Stimulated activated CD8-positive, alpha-beta memory T cell treated with anti-CD3 and anti-CD28 coated beads, Interleukin-15, amount 100 ng/mL, for 4 hours (primary cell): ENCODE measurements around the gene HSPA2.

Experiments used
- DNase-seq, 2 donors: peaks; one replicate each; pipeline ENCODE4 v3.0.0-alpha.2; 2020; ENCODE audit warnings: low read depth in 2 of 2

HSPA2 gene

GRCh38 chr14:64540208-64541202 lies at the start of gene HSPA2:
HSPA2 (plus strand) TSS chr14:64540741; CDS start chr14:64540850, 109 bp downstream.
- peak; percentile 84 to 87 for DNase-seq

- no peak for DNase-seq
Measured at GRCh38 chr14:64491637-64492036, 48.9 kb upstream of the HSPA2 start.

- DNase-seq: no peak
Measured at GRCh38 chr14:64493455-64493854, 47.1 kb upstream of the HSPA2 start.

- DNase-seq: no peak
Measured at GRCh38 chr14:64495252-64495651, 45.3 kb upstream of the HSPA2 start.

DNA sequence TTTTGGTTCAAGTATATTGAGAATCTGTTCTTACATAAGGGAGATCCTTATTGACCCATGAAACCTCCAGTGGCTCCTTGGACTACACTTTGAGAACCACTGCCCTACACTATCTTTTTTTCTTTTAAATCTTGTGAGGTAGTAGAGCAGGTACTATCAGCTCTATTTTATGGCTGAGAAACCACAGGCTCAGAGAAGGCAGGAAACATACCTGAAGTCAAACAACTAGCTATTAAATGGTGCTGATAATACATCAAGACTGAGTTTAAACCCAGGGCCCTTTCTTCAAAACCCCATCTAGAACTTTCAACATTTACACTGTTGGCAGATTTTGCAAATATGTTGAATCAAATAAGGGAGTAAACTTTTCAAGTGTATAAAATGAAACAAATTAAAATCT lies 43.8 kb upstream of the HSPA2 start:
- DNase-seq: no peak

GRCh38 chr14:64500088-64500487 lies 40.5 kb upstream of the HSPA2 start:
- no peak for DNase-seq

- DNase-seq: no peak
Measured at GRCh38 chr14:64501411-64502171, 39.0 kb upstream of the HSPA2 start.

DNA sequence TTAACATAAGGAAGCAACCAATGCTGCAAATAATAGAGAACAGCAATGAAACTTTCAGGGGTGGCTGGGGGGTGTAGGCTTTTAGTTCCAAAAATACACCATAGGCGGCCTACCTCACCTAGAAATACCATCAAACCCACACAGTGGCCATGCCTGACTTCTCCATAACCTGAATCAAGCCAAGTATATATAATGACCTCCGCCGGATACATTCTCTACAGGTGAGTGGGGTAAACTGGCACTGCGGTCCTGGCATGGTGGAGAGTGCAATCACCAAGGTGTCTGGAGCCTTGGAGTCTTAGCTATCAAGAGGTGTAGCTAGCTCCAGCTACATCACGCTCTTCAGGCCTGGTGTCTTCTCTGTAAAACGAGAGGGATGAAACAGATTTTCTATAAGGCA lies 38.1 kb upstream of the HSPA2 start:
- DNase-seq: no peak

- DNase-seq: no peak
Measured at GRCh38 chr14:64502887-64503433, 37.6 kb upstream of the HSPA2 start.

DNA sequence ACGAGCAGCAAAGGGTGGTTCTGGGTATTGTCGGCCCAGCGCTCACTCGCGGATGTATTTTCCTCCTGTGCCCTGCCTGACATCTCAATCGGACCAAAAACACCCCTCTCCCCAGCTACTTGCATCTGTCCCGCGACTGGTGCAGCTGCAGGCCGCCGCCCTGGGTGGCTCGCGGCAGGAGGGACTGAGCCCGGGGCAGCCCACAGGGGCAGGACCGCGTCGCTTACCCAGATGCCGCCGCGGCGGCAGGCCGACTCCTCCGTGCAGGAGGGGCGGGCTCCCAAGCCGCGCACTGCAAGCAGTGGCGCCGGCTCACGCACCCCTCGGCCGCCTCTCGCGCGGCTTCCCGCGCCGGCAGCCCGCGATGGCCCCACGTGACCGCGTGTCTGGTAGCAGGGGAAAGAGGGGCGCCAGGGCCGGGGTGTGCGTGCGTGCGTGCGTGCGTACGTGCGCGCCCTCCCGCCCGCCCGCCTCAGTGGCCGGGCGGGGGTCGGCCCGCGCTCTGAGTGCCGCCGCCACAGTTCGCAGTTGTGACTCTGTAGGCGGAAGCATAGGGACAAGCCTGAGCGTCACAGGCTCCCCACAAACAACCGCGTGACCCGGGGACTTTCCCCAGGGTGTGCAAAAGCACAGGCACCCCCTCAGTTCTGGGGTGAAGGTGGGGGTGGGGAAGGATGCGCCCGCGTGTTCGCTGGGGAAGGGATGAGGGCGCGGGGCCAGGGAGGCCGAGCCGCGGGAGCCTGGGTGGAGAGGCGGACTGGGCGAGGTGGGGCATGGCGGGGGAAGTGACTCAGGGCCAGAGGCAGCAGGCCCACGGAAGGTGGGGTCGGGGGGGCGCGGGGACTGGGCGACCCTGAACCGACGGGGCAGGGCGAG lies 36.9 kb upstream of the HSPA2 start, which contains the start of gene ZBTB25:
ZBTB25 (minus strand) TSS at position 405 of the 876 bp plus-strand sequence. CDS start 13,305 bp downstream, outside the sequence.
- DNase-seq: peak; percentile 92 to 95

GRCh38 chr14:64504310-64504896 lies 36.1 kb upstream of the HSPA2 start, which contains the start of gene ZBTB1:
ZBTB1 (plus strand) TSS chr14:64504770; CDS start chr14:64521505, 16,735 bp downstream.
- peak; percentile 76 to 81 for DNase-seq

GRCh38 chr14:64504897-64505794 lies 35.4 kb upstream of the HSPA2 start:
- peak; percentile 67 to 74 for DNase-seq

DNA sequence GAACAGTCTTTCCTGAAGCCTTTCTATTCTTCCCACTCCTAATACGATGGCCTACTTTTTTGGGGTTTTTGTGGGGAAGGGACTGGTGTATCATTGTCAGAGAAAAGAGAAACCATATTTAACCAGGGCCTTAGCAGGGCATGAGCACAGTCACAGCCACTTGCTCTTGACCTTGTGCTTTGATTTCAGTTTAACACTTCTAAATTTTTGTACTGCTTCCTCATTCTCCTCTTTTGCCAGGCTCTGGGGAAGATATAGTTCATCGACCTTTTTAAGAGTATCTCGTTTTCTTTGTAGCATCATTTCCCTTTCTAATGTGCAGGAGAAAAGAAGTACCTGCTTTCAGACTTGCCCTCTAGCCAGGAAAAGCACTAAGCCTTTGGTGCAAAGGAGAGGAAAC lies 33.8 kb upstream of the HSPA2 start:
- DNase-seq: no peak

GRCh38 chr14:64507376-64508156 lies 33.0 kb upstream of the HSPA2 start:
- peak in 1 of 2 donors; percentile 27 for DNase-seq

GRCh38 chr14:64508215-64508776 lies 32.2 kb upstream of the HSPA2 start:
- no peak for DNase-seq

DNA sequence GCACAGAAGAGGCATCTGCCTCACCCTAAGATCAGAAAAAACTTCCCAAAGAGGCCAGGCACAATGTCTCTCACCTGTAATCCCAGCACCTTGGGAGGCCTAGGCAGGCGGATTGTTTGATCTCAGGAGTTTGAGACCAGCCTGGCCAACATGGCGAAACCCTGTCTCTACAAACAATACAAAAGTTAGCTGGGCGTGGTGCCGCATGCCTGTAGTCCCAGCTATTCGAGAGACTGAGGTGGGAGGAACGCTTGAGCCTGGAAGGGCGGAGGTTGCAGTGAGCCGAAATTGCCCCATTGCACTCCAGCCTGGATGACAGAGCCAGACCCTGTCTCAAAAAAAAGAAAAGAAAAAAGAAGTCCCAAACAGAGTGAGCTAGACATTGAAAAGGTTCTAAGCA lies 31.5 kb upstream of the HSPA2 start:
- no peak for DNase-seq

DNA sequence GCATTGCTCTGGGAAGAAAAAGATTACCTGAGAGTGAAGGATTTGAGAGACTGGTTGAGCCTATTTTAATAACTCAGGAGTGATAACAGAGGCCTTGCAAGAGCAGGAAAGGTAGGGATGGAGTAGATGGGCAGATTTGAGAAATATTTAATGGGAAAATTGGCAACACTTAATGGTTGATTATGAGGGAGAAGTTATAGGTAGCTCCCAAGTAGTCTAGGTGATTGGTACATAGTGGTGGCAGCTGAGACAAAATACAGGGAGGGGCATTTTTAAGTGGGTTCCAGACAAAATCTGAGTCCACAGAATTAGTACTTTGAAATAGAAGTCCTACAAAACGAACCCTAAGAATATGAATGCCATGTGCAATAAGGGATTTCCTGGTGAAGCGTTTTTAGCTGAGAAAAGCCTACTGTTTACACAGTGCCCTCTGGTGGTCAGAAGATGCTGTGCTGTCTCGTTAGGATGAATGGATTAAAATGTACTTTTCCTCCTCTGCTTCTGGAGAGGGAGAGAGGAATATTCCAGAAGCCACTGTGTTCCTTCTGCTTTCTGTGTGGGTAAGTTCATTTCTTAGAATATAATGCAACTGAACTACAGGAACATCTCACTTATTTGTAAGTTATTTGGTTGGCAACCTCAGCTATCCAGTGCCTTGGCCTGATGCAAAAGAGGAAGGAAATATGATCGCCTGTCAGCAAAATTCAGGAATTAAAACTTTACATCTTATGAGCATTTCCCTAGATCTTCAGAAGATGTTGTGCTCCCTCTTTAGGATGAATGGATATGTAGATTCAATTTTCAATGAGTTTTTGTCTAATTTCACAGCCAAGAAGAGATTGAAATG lies 29.5 kb upstream of the HSPA2 start:
- peak; percentile 22 to 50 for DNase-seq
